HG03095 (cell line): ENCODE data around the gene CST1.
A peak's percentile ranks its signal among the peaks of the same experiment; 100 is the strongest.
"Not testable (repeated sequence)": the region's sequence is repeated elsewhere in the genome, so short reads cannot be mapped to it uniquely, and the experiment has no call there.

ENCODE experiments used
- ATAC-seq: cut with Tn5 transposase; IDR thresholded peaks from one replicate; pipeline ENCODE4 v1.9.1; 2021; ENCODE audit warnings: moderate library complexity; ENCODE audit not compliant: unreplicated experiment

CST1 gene

GRCh38 chr20:23750786-23751185 is at the start of gene CST1:
Gene CST1 (minus strand): TSS chr20:23750935. CDS start chr20:23750866, 69 bp downstream.
- ATAC-seq, result not testable (repeated sequence)

- ATAC-seq, result peak; percentile 78
These were observed 48.6 kb upstream of the CST1 start for GRCh38 chr20:23799216-23799847.

- no peak for ATAC-seq
These were observed 44.8 kb upstream of the CST1 start for GRCh38 chr20:23795526-23795925.

GRCh38 chr20:23794841-23795240 is 44.1 kb upstream of the CST1 start:
- ATAC-seq, result no peak

- no peak for ATAC-seq
These were observed 43.3 kb upstream of the CST1 start for GRCh38 chr20:23794065-23794464.

GRCh38 chr20:23783447-23783846 is 32.7 kb upstream of the CST1 start:
- no peak for ATAC-seq

- ATAC-seq, result no peak
These were observed 31.7 kb upstream of the CST1 start for GRCh38 chr20:23782366-23782983.

GRCh38 chr20:23778676-23779075 is 27.9 kb upstream of the CST1 start:
- ATAC-seq, result not testable (repeated sequence)

GRCh38 chr20:23777380-23777779 is 26.6 kb upstream of the CST1 start:
- not testable (repeated sequence) for ATAC-seq

GRCh38 chr20:23776067-23776771 is 25.5 kb upstream of the CST1 start:
- ATAC-seq, result no peak

GRCh38 chr20:23774081-23774480 is 23.3 kb upstream of the CST1 start:
- ATAC-seq, result no peak

- ATAC-seq, result no peak
These were observed 22.8 kb upstream of the CST1 start for GRCh38 chr20:23773579-23773978.

- ATAC-seq, result no peak
These were observed 22.4 kb upstream of the CST1 start for GRCh38 chr20:23773127-23773526.

- no peak for ATAC-seq
These were observed 21.3 kb upstream of the CST1 start for GRCh38 chr20:23772074-23772473.

- ATAC-seq, result no peak
These were observed 19.6 kb upstream of the CST1 start for GRCh38 chr20:23770384-23770783.

- ATAC-seq, result not testable (repeated sequence)
These were observed 17.8 kb upstream of the CST1 start for GRCh38 chr20:23768520-23768919.

GRCh38 chr20:23766531-23766930 is 15.8 kb upstream of the CST1 start:
- ATAC-seq, result no peak

GRCh38 chr20:23765578-23765977 is 14.8 kb upstream of the CST1 start:
- ATAC-seq, result no peak

GRCh38 chr20:23764630-23765029 is 13.9 kb upstream of the CST1 start:
- ATAC-seq, result not testable (repeated sequence)

- no peak for ATAC-seq
These were observed 12.6 kb upstream of the CST1 start for GRCh38 chr20:23763345-23763744.

- ATAC-seq, result no peak
These were observed 8.7 kb upstream of the CST1 start for GRCh38 chr20:23759306-23759940.

- not testable (repeated sequence) for ATAC-seq
These were observed 6.1 kb upstream of the CST1 start for GRCh38 chr20:23756792-23757191.
